KOPT-K1 (cell line): ENCODE data around the gene BCAP31.
"Not testable (repeated sequence)": the region's sequence is repeated elsewhere in the genome, so short reads cannot be mapped to it uniquely, and the experiment has no call there.

Experiments used
- H3K27ac ChIP-seq: fragments of 200-600 bp; sonication (generic); 2 replicates; pipeline ENCODE4 v1.5.1; 2016; ENCODE audit warnings: antibody characterized with exemption, mild to moderate bottlenecking, low read depth, low read length; ENCODE audit not compliant: poor library complexity, severe bottlenecking
- H3K36me3 ChIP-seq: fragments of 200-600 bp; sonication (generic); 2 replicates; pipeline ENCODE4 v1.5.1; 2017; ENCODE audit warnings: antibody characterized with exemption, mild to moderate bottlenecking, low read length, moderate library complexity; ENCODE audit not compliant: insufficient read depth
- H3K9me3 ChIP-seq: fragments of 200-600 bp; sonication (generic); 2 replicates; pipeline ENCODE4 v1.5.1; 2017; ENCODE audit warnings: antibody characterized with exemption, low read length, mild to moderate bottlenecking; ENCODE audit not compliant: insufficient read depth, poor library complexity, severe bottlenecking

The BCAP31 gene

GRCh38 chrX:153743468-153744209 is 19.5 kb upstream of the BCAP31 start:
- H3K9me3 ChIP-seq, H3K27ac ChIP-seq, H3K36me3 ChIP-seq: not testable (repeated sequence)

DNA sequence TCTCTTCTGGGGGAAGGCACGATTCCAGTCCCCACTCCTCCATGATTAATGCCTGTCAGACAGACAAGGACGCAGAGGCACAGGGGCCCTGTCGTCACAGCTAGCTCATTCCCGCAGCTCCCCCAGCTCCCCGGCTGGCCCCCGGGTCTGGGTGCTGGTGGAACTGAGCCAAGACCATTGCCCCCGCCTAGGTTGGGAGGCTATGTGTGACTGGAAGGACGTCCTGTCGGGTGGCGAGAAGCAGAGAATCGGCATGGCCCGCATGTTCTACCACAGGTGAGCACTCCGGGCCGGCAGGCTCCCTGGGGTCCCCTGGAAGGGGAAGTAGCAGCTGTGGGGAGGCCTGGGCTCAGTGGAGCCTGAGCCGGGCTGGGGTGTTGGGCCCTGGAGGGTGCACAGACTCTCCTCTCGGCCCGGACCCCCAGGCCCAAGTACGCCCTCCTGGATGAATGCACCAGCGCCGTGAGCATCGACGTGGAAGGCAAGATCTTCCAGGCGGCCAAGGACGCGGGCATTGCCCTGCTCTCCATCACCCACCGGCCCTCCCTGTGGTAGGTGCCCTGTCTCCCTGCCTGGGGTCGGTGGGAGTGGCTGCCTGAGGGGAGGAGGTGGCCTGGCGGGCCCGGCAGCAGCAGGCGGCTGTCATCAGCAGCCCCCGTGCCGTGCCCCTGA is 18.7 kb upstream of the BCAP31 start:
- H3K36me3 ChIP-seq, H3K9me3 ChIP-seq, H3K27ac ChIP-seq: not testable (repeated sequence)

DNA sequence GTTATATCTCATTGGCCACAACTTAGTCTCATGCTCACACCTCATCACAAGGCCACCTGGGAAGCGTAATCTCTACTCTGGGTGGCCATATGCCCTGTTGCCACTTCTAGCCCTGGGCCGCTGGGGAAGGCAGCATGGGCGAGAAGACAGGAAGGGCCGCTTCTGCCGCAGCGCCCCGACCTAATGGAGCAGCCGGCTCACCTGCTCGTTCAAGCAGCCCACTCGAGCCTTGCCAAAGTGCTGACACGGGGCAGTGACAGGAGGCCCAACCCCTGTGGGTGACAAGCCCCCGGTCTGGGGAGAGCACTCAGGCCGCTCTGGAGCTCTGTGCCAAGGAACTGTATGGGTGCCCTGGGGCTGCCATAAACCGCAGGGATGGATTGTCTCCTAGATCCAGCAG is 17.9 kb upstream of the BCAP31 start:
- H3K9me3 ChIP-seq, H3K27ac ChIP-seq, H3K36me3 ChIP-seq: not testable (repeated sequence)

GRCh38 chrX:153741446-153741845 is 17.3 kb upstream of the BCAP31 start:
- Histone ChIP-seq H3K9me3 (no peaks in the 10 kb centered on the region), H3K27ac (peak overlapping the region; percentile 87), H3K36me3 (no peaks in the 10 kb centered on the region; the same call in 1 of the 2 replicates)

DNA sequence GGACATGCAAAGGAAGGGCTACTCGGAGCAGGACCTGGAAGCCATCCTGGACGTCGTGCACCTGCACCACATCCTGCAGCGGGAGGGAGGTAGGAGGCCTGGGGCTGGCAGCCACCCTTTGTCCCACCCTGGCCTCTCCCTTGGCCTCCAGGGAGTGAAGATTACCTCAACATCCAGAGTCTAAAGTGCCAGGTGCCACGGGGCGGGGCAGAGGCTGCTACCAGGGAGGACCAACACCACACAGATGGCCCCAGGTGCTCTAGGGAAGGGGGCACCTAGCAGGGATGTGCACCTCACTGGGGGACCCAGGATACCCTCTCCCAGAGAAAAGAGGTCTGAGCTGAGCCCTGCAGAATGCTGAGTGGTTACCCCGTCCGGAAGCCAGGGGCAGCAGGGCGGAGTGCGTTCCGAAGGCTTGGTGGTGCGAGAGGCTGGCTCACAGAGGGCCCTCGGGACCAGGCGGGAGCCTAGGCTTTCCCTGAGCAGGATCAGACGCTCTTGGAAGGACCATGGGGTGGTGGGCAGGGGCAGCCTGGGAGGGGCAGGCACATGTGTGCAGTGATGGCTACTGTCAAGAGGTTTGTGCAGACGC is 16.5 kb upstream of the BCAP31 start:
- Histone ChIP-seq H3K36me3 (no peaks in the 10 kb centered on the region; the same call in 1 of the 2 replicates), H3K9me3 (no peaks in the 10 kb centered on the region), H3K27ac (peak overlapping the region; percentile 87)

- Histone ChIP-seq H3K27ac (peak overlapping the region; percentile 87), H3K36me3 (no peaks in the 10 kb centered on the region; the same call in 1 of the 2 replicates), H3K9me3 (no peaks in the 10 kb centered on the region)
Observed at GRCh38 chrX:153739754-153740486, 15.7 kb upstream of the BCAP31 start.

GRCh38 chrX:153738056-153738605 is 13.9 kb upstream of the BCAP31 start:
- H3K27ac ChIP-seq, result no peak overlapping the region
- no peaks in the 10 kb centered on the region for H3K9me3 ChIP-seq
- no peaks in the 10 kb centered on the region; the same call in 1 of the 2 replicates for H3K36me3 ChIP-seq

DNA sequence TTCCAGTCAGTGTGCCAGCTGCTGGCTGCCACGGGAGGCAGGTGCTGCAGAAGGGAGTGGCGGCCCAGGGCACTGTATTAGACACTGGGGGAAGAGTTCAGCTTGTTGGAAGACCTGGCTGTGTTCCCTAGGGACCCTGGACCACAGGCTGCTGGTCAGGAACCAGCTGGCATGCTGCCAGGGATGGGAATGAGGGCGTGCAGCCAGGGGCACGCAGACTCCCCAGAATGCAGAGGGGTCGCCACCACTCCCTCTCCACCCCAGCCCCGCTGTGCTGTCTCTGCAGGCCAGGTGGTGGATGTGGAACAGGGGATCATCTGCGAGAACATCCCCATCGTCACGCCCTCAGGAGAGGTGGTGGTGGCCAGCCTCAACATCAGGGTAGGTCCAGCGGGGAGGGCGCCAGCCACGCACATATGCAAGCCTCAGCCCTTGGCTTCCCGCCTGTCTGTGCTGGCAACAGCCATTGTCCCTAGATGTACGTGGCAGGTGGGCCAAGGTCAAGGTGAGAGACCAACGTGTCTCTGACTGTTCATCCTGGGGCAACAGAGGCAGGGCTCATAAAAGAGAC is 12.8 kb upstream of the BCAP31 start:
- peaks cover 5% of the 10 kb centered on the region for H3K36me3 ChIP-seq
- no peaks in the 10 kb centered on the region for H3K9me3 ChIP-seq

DNA sequence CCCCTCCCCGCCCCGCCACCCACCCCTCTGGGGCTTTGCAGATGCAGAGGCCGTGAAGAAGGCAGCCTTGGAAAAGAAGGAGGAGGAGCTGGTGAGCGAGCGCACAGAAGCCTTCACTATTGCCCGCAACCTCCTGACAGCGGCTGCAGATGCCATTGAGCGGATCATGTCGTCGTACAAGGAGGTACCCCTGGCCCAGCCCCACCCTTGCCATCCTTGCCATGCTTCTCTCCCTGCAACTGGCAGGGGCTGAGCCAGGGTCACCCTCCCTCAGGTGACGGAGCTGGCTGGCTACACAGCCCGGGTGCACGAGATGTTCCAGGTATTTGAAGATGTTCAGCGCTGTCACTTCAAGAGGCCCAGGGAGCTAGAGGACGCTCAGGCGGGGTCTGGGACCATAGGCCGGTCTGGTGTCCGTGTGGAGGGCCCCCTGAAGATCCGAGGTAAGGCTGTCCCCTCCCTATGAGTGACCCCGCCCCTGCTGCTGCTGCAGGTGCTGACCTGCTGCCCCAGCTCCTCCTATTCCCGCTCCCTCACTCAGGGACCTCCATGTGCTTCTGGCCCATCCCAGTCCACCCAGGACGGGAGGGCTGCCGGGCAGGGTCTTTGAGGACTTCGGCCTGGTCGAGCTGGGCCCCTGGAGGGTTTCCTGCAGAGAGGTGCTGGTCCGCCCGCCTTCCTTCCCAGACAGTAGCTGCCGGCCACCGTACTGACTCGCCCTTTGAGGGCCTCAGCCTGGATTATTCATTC is 12.1 kb upstream of the BCAP31 start:
- no peak overlapping the region for H3K27ac ChIP-seq
- H3K36me3 ChIP-seq, result peaks cover 12% of the 10 kb centered on the region
- no peaks in the 10 kb centered on the region for H3K9me3 ChIP-seq

More for the DNA sequence above, 12.8 kb upstream of the BCAP31 start:
- H3K27ac ChIP-seq, result no peak overlapping the region

- Histone ChIP-seq H3K9me3 (no peaks in the 10 kb centered on the region), H3K36me3 (peaks cover 15% of the 10 kb centered on the region), H3K27ac (no peak overlapping the region)
Observed at GRCh38 chrX:153735274-153735673, 11.1 kb upstream of the BCAP31 start.

GRCh38 chrX:153734871-153735270 is 10.7 kb upstream of the BCAP31 start:
- Histone ChIP-seq H3K9me3 (no peaks in the 10 kb centered on the region), H3K27ac (no peak overlapping the region), H3K36me3 (peaks cover 15% of the 10 kb centered on the region)

DNA sequence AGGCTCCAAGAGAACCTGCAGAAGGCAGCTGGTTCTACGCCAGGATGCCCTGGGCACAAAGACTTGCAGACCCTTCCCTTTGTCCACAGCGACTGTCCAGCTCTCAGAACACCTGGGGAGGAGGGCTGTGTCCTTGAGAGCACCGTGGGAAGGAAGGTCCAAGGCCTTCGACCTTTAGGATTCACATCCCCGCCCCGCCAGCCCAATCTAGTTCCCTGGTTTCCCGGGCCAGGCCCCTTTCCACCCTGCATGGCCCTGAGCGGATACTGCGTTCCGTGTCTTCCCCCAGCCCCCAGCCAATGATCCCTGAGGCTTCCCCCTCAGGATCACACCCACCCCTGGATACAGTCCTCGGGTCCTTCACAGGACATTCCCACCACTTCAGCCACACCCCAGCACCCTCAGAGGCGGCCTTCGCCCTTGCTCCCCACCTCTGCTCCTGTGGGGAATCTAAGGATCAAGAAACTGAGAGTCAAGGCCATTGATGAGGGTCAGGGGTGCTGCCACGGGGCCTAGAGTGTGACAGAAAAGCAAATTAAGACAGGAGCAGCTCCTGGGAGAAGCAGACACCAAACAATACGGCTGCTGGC is 9.6 kb upstream of the BCAP31 start:
- Histone ChIP-seq H3K36me3 (peaks cover 20% of the 10 kb centered on the region), H3K9me3 (no peaks in the 10 kb centered on the region), H3K27ac (no peak overlapping the region)

GRCh38 chrX:153732401-153732800 is 8.2 kb upstream of the BCAP31 start:
- no peak overlapping the region for H3K27ac ChIP-seq
- peaks cover 20% of the 10 kb centered on the region for H3K36me3 ChIP-seq
- H3K9me3 ChIP-seq, result no peaks in the 10 kb centered on the region

DNA sequence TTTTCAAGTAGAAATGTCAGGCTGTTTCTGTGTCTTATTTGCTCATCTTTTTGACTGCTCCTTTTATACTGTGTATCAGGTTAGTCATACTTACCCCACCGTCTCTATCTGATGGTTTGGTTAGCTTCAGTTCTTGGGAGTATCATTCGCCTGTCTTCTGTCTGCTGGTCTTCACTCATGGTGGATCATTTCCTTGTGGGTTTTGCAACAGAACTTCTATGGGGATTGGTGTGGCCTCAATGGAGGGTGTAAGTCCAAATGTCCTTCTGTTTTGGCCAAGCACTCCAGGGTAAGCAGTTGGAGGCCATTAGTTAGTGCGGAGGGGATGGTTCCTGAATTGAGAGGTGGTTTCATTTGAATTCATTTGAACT is 7.6 kb upstream of the BCAP31 start:
- Histone ChIP-seq H3K9me3 (no peaks in the 10 kb centered on the region), H3K27ac (no peak overlapping the region), H3K36me3 (peaks cover 20% of the 10 kb centered on the region)
